Cerebellar nuclear complex (tissue), 1 donor: ENCODE results near the gene RELL1.
A peak's percentile ranks its signal among the peaks of the same experiment; 100 is the strongest.

Experiments
- DNase-seq, 2 experiments: peaks; one replicate each; lab custom pipeline; 2025; lab: John Stamatoyannopoulos, UW

Gene RELL1, protein sequence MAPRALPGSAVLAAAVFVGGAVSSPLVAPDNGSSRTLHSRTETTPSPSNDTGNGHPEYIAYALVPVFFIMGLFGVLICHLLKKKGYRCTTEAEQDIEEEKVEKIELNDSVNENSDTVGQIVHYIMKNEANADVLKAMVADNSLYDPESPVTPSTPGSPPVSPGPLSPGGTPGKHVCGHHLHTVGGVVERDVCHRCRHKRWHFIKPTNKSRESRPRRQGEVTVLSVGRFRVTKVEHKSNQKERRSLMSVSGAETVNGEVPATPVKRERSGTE

DNA sequence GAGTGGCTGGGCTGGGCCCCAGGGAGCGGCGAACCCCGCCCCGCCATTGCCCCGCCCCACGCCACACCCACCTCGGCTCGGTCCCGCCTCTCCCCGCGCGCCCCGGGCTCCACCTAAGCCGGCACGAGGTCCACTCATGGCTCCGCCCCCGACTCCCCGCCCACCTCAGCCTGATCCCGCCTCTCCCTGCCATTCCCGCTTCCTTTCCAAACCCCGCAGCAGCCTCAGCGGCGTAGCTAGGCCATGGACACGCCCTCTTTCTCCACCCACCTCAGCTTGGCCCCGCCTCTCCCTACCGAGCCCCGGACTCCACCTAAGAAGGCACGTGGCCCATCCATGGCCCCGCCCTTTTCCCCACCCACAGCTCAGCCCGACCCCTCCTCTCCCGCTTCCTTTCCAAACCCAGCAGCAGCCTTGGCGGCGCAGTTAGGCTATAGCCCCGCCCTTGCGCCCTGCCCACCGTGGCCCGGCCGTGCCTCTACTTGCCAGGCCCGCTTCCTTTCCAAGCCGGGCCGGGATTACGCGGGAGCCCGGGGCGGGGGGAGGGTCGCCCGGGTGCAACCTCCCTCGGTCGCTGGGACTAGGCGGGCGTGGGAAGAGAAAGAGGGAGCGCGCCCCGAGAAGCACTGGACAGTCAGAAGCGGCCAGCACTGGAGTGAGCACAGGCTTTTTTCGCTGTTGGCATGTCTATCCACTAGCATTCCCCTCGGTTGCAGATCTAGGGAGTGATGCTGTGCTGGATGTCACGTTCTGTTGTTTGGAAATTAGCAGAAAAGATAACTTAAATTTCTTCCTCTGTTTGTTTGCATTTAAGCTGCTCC is at the start of gene RELL1:
Gene RELL1 (minus strand): TSS at position 4 of the 821 bp plus-strand sequence. CDS start 89 bp downstream, outside the sequence.
- DNase-seq: peak; percentile 100

DNA sequence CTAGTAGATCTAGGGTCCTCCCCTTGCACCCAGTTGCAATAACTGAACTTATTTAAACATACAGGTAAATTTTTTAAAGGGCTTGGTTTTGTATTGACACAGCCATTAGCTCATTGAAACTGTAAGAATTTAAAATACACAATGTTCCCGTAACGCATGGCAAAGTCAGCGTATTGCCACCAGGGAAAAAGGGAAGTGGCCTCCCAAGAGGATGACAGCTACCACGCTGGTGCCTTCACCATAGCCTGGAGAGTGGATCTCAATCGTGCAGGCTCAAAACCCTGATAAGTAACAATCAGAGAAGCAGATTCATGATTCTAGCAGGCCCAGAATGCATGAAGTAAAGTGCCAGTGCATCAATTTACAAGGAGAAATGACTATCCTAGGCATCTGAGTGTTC is 49.4 kb upstream of the RELL1 start:
- no peak for DNase-seq

DNA sequence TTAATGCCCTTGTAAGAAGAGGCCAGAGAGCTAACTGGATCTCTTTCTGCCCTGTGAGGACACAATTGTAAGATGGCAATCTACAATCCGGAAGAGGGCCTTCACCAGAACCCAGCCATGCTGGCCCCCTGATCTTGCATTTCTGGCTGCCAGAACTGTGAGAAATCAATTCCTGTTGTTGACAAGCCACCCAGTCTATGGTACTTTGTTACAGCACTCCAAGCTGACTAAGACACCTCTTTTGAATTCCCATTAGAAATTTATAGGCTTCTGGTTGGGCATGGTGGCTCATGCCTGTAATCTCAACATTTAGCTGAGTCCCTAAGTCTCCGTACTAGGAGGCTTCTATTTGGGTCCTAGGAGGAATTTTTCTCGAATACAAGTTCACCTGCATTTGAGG is 48.8 kb upstream of the RELL1 start:
- DNase-seq: no peak

DNA sequence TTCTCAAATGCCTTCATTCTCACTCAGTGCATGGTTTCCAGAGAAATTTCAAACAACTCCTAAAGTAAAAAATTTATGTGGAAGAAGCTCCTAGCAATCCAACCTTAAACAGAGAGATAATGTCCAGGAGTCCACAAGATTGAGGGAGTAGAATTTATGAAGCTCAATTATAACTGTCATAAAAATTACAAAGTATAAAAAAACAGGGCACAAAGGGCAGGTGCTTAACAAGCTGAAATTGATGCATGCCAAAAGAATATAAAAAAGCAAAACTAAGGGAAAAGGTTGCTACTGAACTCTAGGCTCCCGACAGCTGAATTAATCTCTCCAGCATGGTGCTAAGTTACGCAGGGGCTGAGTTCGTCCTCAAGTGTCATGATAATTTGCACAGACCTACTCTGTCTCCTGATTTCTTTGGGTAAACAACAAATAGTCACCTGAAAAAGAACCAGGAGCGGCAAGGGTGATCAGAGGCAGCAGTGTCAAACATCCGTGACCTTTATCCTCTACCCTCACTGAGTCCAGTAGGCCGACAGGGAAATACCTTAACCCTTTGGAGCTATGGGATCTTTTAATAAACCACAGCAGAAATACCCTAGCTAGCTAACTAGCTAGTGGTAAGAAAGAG is 47.2 kb upstream of the RELL1 start:
- DNase-seq: no peak

DNA sequence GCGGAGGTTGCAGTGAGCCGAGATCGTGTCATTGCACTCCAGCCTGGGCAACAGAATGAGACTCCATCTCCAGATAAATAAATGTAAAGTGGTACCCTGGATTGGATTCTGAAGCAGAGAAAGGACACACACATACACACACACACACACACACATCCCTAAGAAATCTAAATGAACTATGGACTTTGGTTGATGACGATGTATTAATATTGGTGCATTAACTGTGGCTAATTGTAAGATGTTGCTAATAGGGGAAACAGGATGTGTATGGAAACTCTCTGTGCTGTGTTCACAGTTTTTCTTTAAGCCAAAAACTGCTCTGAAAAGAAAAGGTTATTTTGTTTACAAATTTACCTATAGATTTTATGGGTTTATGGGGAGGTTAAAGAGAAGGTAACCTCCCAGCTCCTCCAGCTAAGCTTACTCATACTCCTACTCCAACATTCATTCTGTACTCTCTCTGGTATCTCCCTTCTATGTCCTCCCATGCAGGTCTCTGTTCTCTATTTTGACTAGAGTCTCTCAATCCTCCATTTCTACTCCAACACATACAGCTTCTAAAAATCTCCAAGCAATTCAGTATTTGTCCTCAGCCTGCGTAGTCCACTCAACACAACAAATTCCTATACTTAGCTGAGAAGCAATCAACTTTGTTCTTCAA is 46.5 kb upstream of the RELL1 start:
- DNase-seq: no peak

DNA sequence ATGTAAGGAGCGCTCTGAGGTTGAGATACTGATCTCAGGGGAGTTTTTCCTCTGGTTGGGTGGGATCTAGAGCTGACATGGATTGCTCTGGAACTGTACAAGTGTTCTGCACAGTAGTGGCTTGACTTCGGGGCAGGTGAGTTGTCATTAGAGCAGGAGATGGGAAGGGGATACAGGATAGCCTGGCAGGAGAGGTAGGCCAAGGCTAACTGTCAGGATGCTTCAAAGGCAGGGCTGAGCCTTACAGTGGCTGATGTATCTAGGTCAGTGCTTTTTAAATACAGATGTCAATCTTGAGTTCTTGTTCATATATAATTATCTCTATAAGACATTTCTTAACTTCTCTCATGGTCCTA is 43.5 kb upstream of the RELL1 start:
- DNase-seq: no peak

DNA sequence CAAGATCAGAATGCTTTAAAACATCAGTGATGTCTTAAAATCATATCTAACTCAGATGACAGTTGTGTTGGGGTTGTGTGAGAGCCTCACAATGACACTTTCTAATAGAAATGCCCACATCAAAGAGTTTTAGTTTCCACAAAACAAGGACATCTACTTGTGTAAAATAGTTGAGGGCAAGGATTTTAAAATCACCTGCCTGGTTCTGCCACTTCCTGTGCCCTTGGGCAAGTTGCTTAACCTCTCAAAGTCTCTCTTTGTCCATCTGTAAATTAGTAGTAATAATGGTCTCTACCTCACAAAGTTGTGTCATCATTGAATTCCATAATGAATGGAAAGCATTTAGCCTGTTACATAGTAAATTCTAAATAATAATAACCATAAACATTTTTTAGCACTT is 41.9 kb upstream of the RELL1 start:
- no peak for DNase-seq

DNA sequence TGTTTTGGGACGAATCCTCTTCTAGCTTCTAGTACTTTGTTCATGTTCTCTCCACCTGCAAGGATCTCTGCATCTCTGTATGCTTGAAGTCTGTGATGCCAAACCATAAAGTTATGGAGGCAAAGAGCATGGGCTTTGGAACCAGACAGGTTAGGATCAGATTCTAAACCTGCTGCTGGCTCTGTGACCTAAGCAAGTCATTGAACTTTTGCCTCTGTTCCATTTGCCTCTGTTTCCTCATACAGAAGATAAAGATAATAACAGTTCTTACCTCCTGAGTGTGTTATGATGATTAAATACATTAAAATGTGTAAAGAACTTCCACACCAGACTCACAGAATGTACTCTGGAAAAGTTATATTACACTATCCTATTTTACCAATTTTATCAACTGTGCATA is 41.5 kb upstream of the RELL1 start:
- no peak for DNase-seq

DNA sequence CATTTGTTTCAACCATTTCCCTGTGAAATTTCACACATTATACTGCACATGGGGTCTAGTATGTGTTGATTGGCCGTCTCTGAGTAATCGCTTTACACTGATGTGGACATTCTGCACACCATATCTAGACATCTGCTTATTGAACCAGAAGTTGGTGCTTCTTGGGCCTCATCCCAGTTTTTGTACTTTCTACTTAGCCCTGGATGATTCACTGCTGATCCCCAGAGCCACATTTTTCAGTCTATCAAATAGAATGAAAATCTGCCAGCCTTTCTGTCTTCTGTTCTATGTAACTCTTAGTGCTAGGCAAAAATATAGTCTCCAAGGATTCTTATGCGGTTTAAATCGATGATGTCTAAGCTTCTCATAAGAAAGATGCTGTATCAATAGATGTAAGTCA is 40.5 kb upstream of the RELL1 start:
- no peak for DNase-seq

DNA sequence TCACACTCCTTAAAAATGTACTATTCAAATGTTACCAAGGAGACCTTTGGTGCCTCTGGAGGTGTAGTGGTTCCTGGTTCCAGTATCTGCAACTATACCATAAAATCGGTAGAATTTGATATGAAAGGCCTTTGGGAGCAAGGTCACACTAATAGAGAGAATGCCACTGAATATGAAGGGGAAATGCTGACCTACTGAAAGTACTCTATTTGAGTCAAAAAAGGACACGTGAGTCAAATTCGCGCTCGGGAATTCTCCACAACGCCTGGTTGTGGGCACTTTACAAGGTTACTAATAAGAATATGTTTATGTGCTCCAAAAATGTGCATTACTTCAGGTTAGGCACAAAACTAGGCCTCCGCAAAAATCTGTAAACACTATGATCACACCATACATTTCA is 39.5 kb upstream of the RELL1 start:
- DNase-seq: no peak

DNA sequence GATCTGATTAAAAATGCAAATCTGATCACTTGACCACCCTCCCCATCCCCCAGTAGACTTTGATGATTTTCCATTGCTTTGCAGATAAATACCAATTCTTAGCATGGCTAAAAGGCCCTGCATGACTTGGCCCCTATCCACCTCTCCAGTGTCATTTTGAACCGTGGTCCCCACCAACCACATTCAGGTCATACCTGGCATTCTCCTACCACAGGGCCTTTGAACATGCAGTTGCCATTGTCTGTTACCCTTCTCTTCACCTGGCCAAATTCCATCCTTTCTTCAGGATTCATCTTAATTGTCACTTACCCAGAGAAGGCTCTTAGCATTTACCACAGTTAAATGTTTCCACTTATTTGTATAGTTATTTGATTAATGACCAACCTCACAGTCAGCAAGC is 36.9 kb upstream of the RELL1 start:
- DNase-seq: no peak

DNA sequence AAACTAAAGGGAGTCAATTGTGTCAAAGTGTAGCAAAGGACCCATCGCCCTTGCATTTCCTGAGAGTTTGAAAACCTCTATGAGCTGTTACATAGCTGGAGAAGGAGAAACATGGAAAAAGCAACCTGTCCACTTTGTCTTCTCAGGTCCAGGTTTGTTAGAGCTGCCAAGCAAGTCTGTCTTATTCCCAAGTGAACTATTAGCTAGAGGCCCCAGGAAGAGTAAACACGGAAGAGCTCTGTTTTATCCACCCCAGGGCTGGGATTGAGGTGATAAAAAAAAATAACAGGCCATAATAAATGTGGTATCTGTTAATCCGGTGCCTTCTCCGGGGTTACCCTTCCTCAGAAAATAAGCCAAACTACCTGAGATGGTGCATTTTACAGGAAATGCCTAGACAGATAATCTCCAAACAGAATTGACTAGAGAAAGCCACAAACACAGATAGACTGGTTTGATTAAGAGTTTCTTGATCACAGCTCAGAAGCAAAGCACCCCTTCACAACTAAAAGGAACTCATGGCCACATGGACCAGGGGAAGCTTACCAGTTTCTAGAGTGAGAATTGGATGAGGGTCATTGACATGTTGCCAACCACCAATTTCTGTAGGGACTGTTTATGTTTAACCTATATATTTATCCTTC is 35.9 kb upstream of the RELL1 start:
- no peak for DNase-seq

DNA sequence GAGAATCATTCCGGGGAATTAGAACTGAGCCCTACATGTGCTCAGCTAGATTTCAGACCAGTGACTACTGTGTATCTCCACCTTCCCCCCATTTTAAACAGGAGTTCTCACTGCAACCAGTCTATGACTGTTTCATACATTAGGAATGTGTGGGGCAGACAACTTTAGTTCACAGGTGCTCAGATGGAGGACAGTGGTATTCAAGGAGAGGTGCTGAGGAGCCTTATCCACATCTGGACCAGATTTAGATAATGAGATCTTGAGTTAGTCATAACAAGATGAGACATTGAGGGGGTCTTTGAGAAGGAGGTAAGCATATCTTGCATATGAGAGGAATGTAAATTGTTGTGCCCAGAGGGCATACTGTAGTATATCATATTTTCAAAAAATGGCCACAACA is 32.8 kb upstream of the RELL1 start:
- DNase-seq: no peak

DNA sequence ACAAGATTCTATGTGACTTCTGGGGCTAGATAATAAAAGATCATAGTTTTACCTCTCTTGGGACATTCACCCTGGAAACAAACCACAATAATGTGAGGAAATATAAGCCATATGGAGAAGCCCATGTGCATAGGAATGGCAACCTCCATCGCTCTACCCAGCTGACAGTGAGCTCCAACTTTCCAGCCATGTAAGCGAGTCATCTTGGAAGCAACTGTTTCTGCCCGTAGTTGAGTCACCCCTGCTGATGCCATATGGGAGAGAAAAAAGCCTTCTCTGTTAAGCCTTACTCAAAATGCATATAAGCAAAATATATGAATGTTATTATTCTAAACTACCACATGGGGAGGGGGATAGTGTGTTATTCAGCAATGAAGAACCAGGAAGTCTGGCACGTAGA is 31.4 kb upstream of the RELL1 start:
- no peak for DNase-seq

DNA sequence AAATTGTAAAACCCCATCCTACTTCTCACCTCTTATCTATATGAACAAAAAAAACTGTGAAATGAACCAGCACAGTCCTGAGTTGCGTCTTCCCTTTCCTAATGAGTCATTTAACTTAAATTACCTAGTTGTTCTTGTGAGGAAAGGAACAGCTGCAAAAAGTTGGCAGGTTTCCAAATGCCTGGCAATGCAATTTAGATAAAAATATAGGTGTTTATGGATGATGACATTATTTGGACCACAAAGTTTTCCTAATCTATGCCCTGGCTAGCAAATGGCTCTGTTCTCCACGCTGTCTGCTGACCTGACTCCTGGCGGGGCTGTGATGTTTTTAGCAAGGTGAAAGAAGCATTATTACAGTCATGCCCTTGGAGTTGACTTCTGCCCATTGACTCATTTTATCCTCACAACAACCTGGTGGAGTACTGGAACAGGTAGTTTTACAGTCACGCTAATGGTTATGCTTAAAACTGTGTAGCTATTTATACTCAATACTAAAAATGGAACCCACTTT is 29.8 kb upstream of the RELL1 start:
- no peak for DNase-seq

DNA sequence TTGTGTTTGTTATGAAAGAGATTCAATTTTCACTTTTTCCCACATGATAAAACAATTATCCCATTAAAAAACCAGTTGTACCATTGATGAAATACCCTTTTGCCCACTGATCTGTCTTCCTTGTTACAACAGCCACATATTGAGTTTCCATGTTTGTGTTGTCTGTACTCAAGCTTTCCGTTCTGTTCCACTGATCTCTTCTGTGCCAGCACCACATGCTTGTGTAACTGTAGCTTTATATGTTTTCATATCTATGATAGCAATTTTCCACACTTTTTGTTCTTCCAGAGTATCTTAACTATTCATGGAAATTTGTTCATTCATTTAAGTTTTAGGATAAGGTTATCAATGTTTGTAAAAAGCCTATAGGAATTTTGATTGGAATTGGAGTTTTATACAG is 24.3 kb upstream of the RELL1 start:
- no peak for DNase-seq

DNA sequence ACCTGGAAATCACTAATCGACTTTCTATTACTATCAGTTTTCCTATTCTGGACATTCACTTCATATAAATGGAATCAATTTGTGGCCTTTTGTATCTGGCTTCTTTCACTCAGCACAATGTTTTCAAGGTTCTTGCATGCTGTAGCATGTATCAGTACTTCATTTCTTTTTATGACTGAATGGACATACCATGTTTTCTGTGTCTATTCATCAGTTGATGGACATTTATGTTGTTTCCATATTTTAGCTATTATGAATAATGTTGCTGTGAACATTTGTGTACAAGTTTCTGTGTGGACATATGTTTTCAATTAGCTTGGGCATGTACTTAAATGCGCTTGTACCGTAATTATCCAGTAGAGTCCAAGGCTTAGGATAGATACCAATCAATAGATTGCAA is 19.9 kb upstream of the RELL1 start:
- no peak for DNase-seq

DNA sequence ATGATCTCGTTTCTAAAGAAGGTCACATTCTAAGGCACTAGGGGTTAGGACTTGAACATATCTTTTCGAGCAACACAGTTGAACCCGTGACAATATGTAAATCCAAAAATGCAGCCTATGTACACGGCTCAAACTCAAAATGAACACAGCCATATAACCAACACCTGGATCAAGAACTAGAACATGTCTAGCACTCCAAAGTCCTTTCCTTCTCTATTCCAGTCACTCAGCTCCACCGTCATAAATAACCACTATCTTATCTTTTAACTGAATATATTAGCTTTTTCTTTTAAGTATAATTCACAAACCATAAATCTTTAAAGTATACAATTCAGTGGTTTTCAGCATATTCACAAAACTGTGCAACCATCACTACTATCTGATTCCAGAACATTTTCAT is 19.4 kb upstream of the RELL1 start:
- DNase-seq: no peak

DNA sequence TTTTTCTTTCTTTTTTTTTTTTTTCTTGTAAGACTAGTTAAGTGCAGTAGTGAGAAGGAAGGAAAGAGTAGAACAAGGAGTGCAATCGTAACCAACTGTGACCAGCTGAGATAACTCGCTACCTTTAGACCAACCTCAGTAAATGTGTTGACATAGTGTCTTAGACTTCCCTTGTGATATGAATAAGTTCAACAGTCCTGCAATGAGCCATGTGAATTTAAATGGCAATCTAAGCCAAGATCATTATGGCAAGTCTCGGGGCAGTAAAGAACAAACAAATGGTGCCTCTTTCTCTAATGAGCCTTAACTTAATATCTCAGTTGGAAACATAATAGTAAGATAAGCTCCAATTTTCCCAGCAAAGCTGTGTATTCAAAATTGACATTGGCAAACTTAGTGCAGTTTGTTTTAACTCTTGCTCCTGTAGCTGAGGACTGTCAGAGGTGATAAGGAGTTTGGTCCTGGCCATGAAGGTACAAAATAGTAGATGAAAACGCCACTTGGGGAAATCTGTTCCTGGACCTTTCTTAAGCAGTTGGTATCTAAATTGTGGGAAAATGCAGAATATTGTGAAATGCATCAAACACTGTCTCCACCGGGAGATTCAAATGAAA is 13.8 kb upstream of the RELL1 start:
- DNase-seq: no peak

DNA sequence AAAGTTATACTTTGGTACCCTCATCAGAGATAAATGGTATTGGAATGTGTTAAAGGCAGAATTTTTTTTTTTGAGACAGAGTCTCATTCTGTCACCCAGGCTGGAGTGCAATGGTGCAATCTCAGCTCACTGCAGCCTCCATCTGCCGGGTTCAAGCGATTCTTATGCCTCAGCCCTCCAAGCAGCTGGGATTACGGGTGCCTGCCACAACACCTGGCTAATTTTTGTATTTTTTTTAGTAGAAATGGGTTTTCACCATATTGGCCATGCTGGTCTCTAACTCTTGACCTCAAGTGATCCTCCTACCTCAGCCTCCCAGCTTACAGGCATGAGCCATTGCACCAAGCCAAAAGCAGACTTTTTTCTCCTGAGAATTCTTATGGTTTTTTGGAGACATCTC is 11.4 kb upstream of the RELL1 start:
- DNase-seq: no peak

DNA sequence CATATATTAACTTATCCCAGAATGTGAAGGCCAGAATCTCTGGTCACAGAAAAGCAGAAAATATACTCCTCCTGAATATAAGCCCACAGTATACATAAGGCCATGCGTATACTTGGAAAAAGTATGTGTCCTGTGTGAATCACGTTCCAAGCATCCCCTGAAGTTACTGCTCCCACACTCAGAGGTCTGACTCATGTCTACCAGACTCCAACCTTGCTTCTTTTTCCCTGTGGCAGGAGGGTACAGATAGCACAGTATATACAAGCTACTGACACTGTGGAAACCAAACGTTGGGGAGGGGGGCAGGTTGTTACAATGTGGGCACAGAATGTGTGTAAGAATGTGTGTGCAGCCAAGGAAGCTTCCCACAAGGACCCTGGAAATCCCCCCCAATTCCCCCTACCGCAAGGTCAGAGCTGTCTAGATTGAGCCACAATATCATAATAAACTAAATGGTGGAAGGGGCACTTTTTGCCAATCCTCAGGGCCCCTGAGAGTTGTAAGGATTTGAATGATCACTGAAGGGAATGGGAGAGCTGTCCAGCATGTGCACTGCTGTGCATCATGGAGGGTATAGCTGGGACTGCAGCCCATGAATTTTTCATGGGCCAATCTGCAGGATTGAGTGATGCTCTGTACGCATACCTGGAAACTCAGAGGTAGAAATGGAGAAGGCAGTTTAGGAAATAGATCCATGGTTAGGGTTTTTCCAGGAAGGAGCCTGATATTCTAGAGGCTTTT is 7.4 kb upstream of the RELL1 start:
- DNase-seq: no peak
